GM12878 (cell line): ENCODE measurements around the gene LSR. TPM values are rescaled to one million over a fixed set of nuclear protein-coding genes. Genes with fewer than 3 reads are reported as not detected.

Experiments
- ATAC-seq: fragments of 200-7000 bp; cut with Tn5 transposase; 3 replicates; pipeline ENCODE4 v1.9.1; 2020; ENCODE audit warnings: mild to moderate bottlenecking, moderate library complexity
- BruUV-seq: library from RNA; stranded (reverse); fragments of 400-500 nt; replicated peaks from 2 replicates; lab custom pipeline; 2021; lab: Mats Ljungman, UMichigan
- CTCF ChIA-PET: fragments of 300-600 bp; sonication (Branson Sonifier 250); formaldehyde crosslinking; extraction: SDS; loops from one replicate; lab custom pipeline; 2021; ENCODE audit warnings: inconsistent platforms; lab: Yijun Ruan, JAX
- POLR2A ChIA-PET: fragments of 350-600 bp; formaldehyde crosslinking; extraction: SDS; loops from one replicate; lab custom pipeline; 2021; ENCODE audit warnings: inconsistent platforms; lab: Charles Lee
- RAD21 ChIA-PET: fragments of 300-600 bp; sonication (Branson Sonifier 250); formaldehyde crosslinking; loops from one replicate; lab custom pipeline; 2023; ENCODE audit warnings: antibody characterized with exemption; ENCODE audit not compliant: unreplicated experiment; lab: Charles Lee
- SMC1A ChIA-PET: fragments of 300-600 bp; sonication (Branson Sonifier 250); formaldehyde crosslinking; loops from one replicate; lab custom pipeline; 2023; ENCODE audit not compliant: unreplicated experiment, uncharacterized antibody; lab: Charles Lee
- DNase-seq: peaks from one replicate; pipeline ENCODE4 v3.0.0-alpha.2; 2011; ENCODE audit warnings: low read depth, low spot score
- FAIRE-seq: peaks from 3 replicates; lab custom pipeline; 2011; peaks lifted over from hg19 to GRCh38; lab: Jason Lieb, UNC
- H2AFZ ChIP-seq: 2 replicates; pipeline ENCODE4 v1.6.0; 2011; ENCODE audit warnings: low read depth, low read length, control low read depth; ENCODE audit not compliant: control insufficient read depth
- H3K27ac ChIP-seq: 2 replicates; pipeline ENCODE4 v1.5.1; 2011; ENCODE audit warnings: control low read depth; ENCODE audit not compliant: control insufficient read depth, insufficient read depth
- H3K27me3 ChIP-seq, 2 experiments: replicated peaks in 1 of 2; 2 replicates each; pipeline versions ENCODE4 v1.6.0 to v1.6.1; 2011; ENCODE audit warnings: low read length in 1 of 2; ENCODE audit not compliant: control insufficient read depth in 2 of 2, insufficient read depth in 2 of 2
- H3K36me3 ChIP-seq, 2 experiments: 2 replicates each; pipeline ENCODE4 v1.5.1; 2011; ENCODE audit warnings: low read length in 1 of 2; ENCODE audit not compliant: control insufficient read depth in 2 of 2, insufficient read depth in 2 of 2
- H3K4me1 ChIP-seq: 2 replicates; pipeline ENCODE4 v1.6.1; 2011; ENCODE audit warnings: mild to moderate bottlenecking, low read length, moderate library complexity, mixed read lengths; ENCODE audit not compliant: control insufficient read depth, insufficient read depth
- H3K4me2 ChIP-seq: 2 replicates; pipeline ENCODE4 v1.6.0; 2011; ENCODE audit warnings: control low read depth; ENCODE audit not compliant: control insufficient read depth, insufficient read depth
- H3K4me3 ChIP-seq: fragments of 200-600 bp; sonication (generic); 2 replicates; pipeline ENCODE4 v1.5.1; 2016
- H3K79me2 ChIP-seq: 2 replicates; pipeline ENCODE4 v1.6.0; 2011; ENCODE audit warnings: low read length; ENCODE audit not compliant: control insufficient read depth, insufficient read depth
- H3K9ac ChIP-seq: 2 replicates; pipeline ENCODE4 v1.8.0; 2011; ENCODE audit warnings: low read length, control low read depth, mixed read lengths; ENCODE audit not compliant: control insufficient read depth, insufficient read depth
- H3K9me3 ChIP-seq: replicated peaks from 3 replicates; pipeline ENCODE4 v1.5.1; 2011; ENCODE audit warnings: mild to moderate bottlenecking, low read length; ENCODE audit not compliant: control insufficient read depth, insufficient read depth
- H4K20me1 ChIP-seq: 2 replicates; pipeline ENCODE4 v1.6.0; 2011; ENCODE audit not compliant: control insufficient read depth, insufficient read depth
- SKIL ChIP-seq: fragments of 450-650 bp; IDR thresholded peaks from 2 replicates; pipeline ENCODE4 v1.6.1; 2017; ENCODE audit warnings: mild to moderate bottlenecking, low read depth, inconsistent platforms; ENCODE audit not compliant: poor library complexity, severe bottlenecking
- STAT1 ChIP-seq: fragments of 450-650 bp; conservative IDR thresholded peaks from 2 replicates; pipeline ENCODE4 v1.6.1; 2014; ENCODE audit warnings: antibody characterized with exemption, mild to moderate bottlenecking
- WGBS: methylation state at CpG from one replicate; pipeline ENCODE4 v1.1.6; 2016; ENCODE audit warnings: low lambda C conversion rate; ENCODE audit not compliant: insufficient replicate concordance, insufficient coverage; ENCODE audit errors: missing lambda C conversion rate; 5-methylcytosine and 5-hydroxymethylcytosine counted together
- in situ Hi-C: fragments of 300-500 bp; cut with MboI; formaldehyde crosslinking; loops from 9 replicates; pipeline ENCODE4 v1.14.3; 2018; ENCODE audit warnings: mixed read lengths
- intact Hi-C: fragments of 100-400 bp; cut with micrococcal nuclease; formaldehyde crosslinking; loops from one replicate; pipeline ENCODE4 v1.14.2; 2022; ENCODE audit not compliant: unreplicated experiment
- polyA plus RNA-seq, 11 experiments: library from polyadenylated mRNA; depleted of rRNA in 4 of 11; unstranded in 6 of 11; stranded (reverse) in 5 of 11; fragments of >200 nt; fragmentation: Nextera tagmentation in 4 of 11; fragmentation: Illumina TruSeq in 1 of 11; extraction: Ambion mirVana in 4 of 11; extraction: Trizol in 1 of 11; gene quantifications; 1 replicate in 1 of 11; 2 replicates in 10 of 11; pipeline versions ENCODE4 v1.2.1 to v1.2.3, GENCODE V29; 2011 to 2016; ENCODE audit warnings: inconsistent platforms in 2 of 11, missing spikeins in 2 of 11, low read depth in 1 of 11
- total RNA-seq, 4 experiments: library from RNA; depleted of rRNA in 3 of 4; stranded (reverse); fragments of >200 nt in 3 of 4; fragmentation: Illumina TruSeq in 1 of 4; extraction: Trizol in 1 of 4; gene quantifications; 2 replicates each; pipeline versions ENCODE4 v1.2.1 to v1.2.3, GENCODE V29; 2013 to 2021

The LSR gene
- total and polyA plus RNA-seq, 10 of the 15 experiments (the other 5 are each of a cell fraction or from before 2014, with no cell fraction given), result 0.26 to 53.9 (median 26.3) TPM

GRCh38 chr19:35224681-35225571 lies 23.9 kb upstream of the LSR start:
- ChIA-PET SMC1A (interaction anchor here (0.9 to 1.6 kb wide), 2 partner anchors 12 to 66 kb away, joined by 3 read pairs; no protein-coding TSS in a partner anchor), RAD21 (no interaction called here), POLR2A (no interaction called here), CTCF (interaction anchor here (0.7 kb wide), 1 partner anchor 9 kb away, joined by 3 read pairs; no protein-coding TSS in a partner anchor)
- H3K79me2 ChIP-seq, result no peaks in the 10 kb centered on the region
- FAIRE-seq (no peak), DNase-seq (no peak), ATAC-seq (peak; percentile 71)
- no peaks in the 10 kb centered on the region for H4K20me1 ChIP-seq
- in situ Hi-C loops (no loop called here), intact Hi-C loops (no loop called here)
- TF ChIP-seq STAT1, result no peak
- TF ChIP-seq SKIL, result no peak
- no peak overlapping the region; the same call in 1 of the 2 replicates for H2AFZ ChIP-seq
- H3K9me3 ChIP-seq, result peaks cover 2% of the 10 kb centered on the region; the same call in 2 of the 3 replicates
- no peak overlapping the region for H3K9ac ChIP-seq
- WGBS, result 62% methylated on average over 41 of the region's 41 CpGs
- no TSS peak for BruUV-seq
- H3K27me3 ChIP-seq, result 0 out of 4 replicates have a peak, but pooled peaks cover 0 to 2% of the 10 kb centered on the region in 2 experiments
- H3K4me1 ChIP-seq, result no peaks in the 10 kb centered on the region
- H3K4me2 ChIP-seq, result no peak overlapping the region
- H3K4me3 ChIP-seq, result no peak overlapping the region
- H3K27ac ChIP-seq, result no peak overlapping the region
- H3K36me3 ChIP-seq, result no peaks in the 10 kb centered on the region
